Measurements from ENCODE around the gene POLE. TPM values are rescaled to one million over a fixed set of nuclear protein-coding genes. Genes with fewer than 3 reads are reported as not detected.

POLE gene
- total RNA-seq, 1 experiment from 2014 or later, result 200 TPM

DNA sequence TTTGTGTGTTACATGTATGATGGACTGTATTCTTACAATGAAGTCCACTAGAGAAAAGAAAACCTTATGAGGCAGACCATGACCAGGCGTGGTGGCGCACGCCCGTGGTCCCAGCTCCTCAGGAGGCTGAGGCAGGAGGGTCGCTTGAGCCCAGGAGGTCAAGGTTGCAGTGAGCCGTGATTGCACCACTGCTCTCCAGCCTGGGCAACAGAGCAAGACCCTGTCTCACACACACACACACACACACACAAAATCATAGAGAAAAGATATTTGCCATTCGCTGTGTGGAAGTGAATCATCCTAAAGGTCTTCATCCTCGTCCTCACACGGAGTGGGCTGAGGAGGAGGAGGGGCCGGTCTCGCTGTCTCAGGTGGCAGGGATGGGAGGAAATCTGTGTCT is 109.0 kb downstream of the POLE start:
- H3K9me3 Mint-ChIP-seq (ENCODE audit: low read depth, unreplicated experiment), result no peaks in the 10 kb centered on the region
- H3K27ac Mint-ChIP-seq (ENCODE audit: unreplicated experiment), result no peak overlapping the region
- CTCF ChIA-PET, result no interaction called here
- H3K4me1 Mint-ChIP-seq (ENCODE audit: low read depth, unreplicated experiment), result no peaks in the 10 kb centered on the region
- TF ChIP-seq CTCF (IDR thresholded peaks at IDR 0.05; ENCODE audit: unreplicated experiment), result no peak
- DNase-seq, result no peak
- intact Hi-C loops (cut with micrococcal nuclease; ENCODE audit: unreplicated experiment), result no loop called here
- H3K4me3 Mint-ChIP-seq (ENCODE audit: low read depth, unreplicated experiment), result no peak overlapping the region
- no peaks in the 10 kb centered on the region for H3K27me3 Mint-ChIP-seq (ENCODE audit: unreplicated experiment)
- H3K36me3 Mint-ChIP-seq (ENCODE audit: insufficient read depth, unreplicated experiment), result peaks cover 63% of the 10 kb centered on the region
- BruUV-seq (replicated peaks), result no TSS peak

- Mint-ChIP-seq H3K4me1 (ENCODE audit: low read depth, unreplicated experiment) (no peaks in the 10 kb centered on the region), H3K36me3 (ENCODE audit: insufficient read depth, unreplicated experiment) (peaks cover 69% of the 10 kb centered on the region), H3K4me3 (ENCODE audit: low read depth, unreplicated experiment) (no peak overlapping the region), H3K27me3 (ENCODE audit: unreplicated experiment) (no peaks in the 10 kb centered on the region), H3K27ac (ENCODE audit: unreplicated experiment) (no peak overlapping the region), H3K9me3 (ENCODE audit: low read depth, unreplicated experiment) (no peaks in the 10 kb centered on the region)
- no TSS peak for BruUV-seq (replicated peaks)
- CTCF ChIA-PET, result no interaction called here
- intact Hi-C loops (cut with micrococcal nuclease; ENCODE audit: unreplicated experiment), result no loop called here
- no peak for TF ChIP-seq CTCF (IDR thresholded peaks at IDR 0.05; ENCODE audit: unreplicated experiment)
- no peak for DNase-seq
Measured at GRCh38 chr12:132577191-132577920, 109.8 kb downstream of the POLE start.

DNA sequence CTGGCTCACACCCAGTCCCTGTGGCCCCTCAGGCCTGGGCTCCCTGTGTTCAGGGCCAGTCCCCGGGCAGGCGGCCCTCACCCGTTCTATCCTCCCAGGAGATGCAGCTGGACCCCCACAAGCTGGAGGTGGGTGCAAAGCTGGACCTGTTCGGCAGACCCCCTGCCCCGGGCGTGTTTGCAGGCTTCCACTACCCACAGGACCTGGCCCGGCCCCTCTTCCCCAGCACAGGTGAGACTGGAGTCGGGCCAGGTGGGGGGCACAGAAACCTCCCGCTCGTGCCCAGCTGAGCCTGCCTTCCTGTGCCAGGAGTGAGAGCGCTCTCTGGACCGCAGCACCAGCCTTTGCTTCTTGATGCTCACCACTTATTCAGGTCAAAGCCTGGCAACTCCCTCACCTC is 110.4 kb downstream of the POLE start:
- Mint-ChIP-seq H3K27ac (ENCODE audit: unreplicated experiment) (no peak overlapping the region), H3K36me3 (ENCODE audit: insufficient read depth, unreplicated experiment) (peaks cover 76% of the 10 kb centered on the region), H3K4me1 (ENCODE audit: low read depth, unreplicated experiment) (no peaks in the 10 kb centered on the region), H3K4me3 (ENCODE audit: low read depth, unreplicated experiment) (no peak overlapping the region), H3K27me3 (ENCODE audit: unreplicated experiment) (no peaks in the 10 kb centered on the region), H3K9me3 (ENCODE audit: low read depth, unreplicated experiment) (no peaks in the 10 kb centered on the region)
- intact Hi-C loops (cut with micrococcal nuclease; ENCODE audit: unreplicated experiment), result no loop called here
- no peak for DNase-seq
- no peak for TF ChIP-seq CTCF (IDR thresholded peaks at IDR 0.05; ENCODE audit: unreplicated experiment)
- CTCF ChIA-PET, result interaction anchor here (0.6 kb wide), 1 partner anchor 415 kb away, joined by 4 read pairs; no protein-coding TSS in a partner anchor
- no TSS peak for BruUV-seq (replicated peaks)

DNA sequence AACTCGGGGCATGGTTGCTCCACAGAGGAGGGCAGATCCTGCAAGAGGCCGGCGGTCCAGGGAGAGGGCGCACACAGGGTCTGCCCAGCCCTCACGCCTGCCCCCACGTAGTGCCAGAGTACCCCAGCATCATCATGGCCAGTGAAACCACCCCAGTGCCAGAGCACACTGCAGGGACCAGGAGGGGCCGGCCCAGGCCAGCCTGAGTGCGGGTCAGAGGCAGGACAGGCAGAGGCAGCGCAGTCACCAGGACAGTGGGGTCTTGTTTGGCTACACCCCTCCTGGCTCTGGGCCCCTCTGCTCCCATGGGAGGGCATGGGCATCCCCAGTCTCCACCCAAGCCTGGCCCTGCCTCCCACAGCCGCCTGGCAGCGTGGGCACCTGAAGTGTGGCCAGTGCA is 111.5 kb downstream of the POLE start:
- no peak overlapping the region for H3K27ac Mint-ChIP-seq (ENCODE audit: unreplicated experiment)
- H3K4me3 Mint-ChIP-seq (ENCODE audit: low read depth, unreplicated experiment), result no peak overlapping the region
- DNase-seq, result no peak
- BruUV-seq (replicated peaks), result no TSS peak
- no peaks in the 10 kb centered on the region for H3K4me1 Mint-ChIP-seq (ENCODE audit: low read depth, unreplicated experiment)
- no peaks in the 10 kb centered on the region for H3K27me3 Mint-ChIP-seq (ENCODE audit: unreplicated experiment)
- H3K9me3 Mint-ChIP-seq (ENCODE audit: low read depth, unreplicated experiment), result no peaks in the 10 kb centered on the region
- peaks cover 72% of the 10 kb centered on the region for H3K36me3 Mint-ChIP-seq (ENCODE audit: insufficient read depth, unreplicated experiment)
- CTCF ChIA-PET, result no interaction called here
- intact Hi-C loops (cut with micrococcal nuclease; ENCODE audit: unreplicated experiment), result no loop called here
- TF ChIP-seq CTCF (IDR thresholded peaks at IDR 0.05; ENCODE audit: unreplicated experiment), result no peak

All from Calu3 (cell line).